RWPE2 (cell line): Measurements from ENCODE around the gene KLHL10.
A peak's percentile ranks its signal among the peaks of the same experiment; 100 is the strongest.
"Not testable (repeated sequence)": the region's sequence is repeated elsewhere in the genome, so short reads cannot be mapped to it uniquely, and the experiment has no call there.

Source experiments
- ATAC-seq: fragments of 200-7000 bp; cut with Tn5 transposase; 3 replicates; pipeline ENCODE4 v1.9.1; 2021; ENCODE audit warnings: low read depth
- DNase-seq: peaks from one replicate; pipeline ENCODE4 v3.0.0-alpha.2; 2020; ENCODE audit warnings: low spot score
- H3K27ac ChIP-seq: fragments of 450-650 bp; 2 replicates; pipeline ENCODE4 v1.5.1; 2017; ENCODE audit warnings: mild to moderate bottlenecking; ENCODE audit not compliant: poor library complexity, severe bottlenecking
- H3K27me3 ChIP-seq: fragments of 250-450 bp; sonication (Bioruptor Pico); 2 replicates; pipeline ENCODE4 v1.5.1; 2021; ENCODE audit warnings: mild to moderate bottlenecking, moderate library complexity; ENCODE audit not compliant: insufficient read depth, poor library complexity, severe bottlenecking
- H3K36me3 ChIP-seq: fragments of 250-450 bp; sonication (Bioruptor Pico); 2 replicates; pipeline ENCODE4 v1.5.1; 2020; ENCODE audit warnings: low read depth, mild to moderate bottlenecking, moderate library complexity
- H3K4me1 ChIP-seq: fragments of 250-450 bp; sonication (Bioruptor Pico); 2 replicates; pipeline ENCODE4 v1.5.1; 2021; ENCODE audit warnings: mild to moderate bottlenecking, moderate library complexity; ENCODE audit not compliant: insufficient read depth, poor library complexity, severe bottlenecking
- H3K4me3 ChIP-seq: fragments of 250-450 bp; sonication (Bioruptor Pico); 2 replicates; pipeline ENCODE4 v1.5.1; 2021; ENCODE audit warnings: mild to moderate bottlenecking, moderate library complexity; ENCODE audit not compliant: severe bottlenecking
- H3K9me3 ChIP-seq: fragments of 250-450 bp; sonication (Bioruptor Pico); 2 replicates; pipeline ENCODE4 v1.5.1; 2021; ENCODE audit warnings: mild to moderate bottlenecking, moderate library complexity; ENCODE audit not compliant: severe bottlenecking
- TF ChIP-seq, protein P1 (sequence below): fragments of 450-650 bp; IDR thresholded peaks from one replicate; pipeline ENCODE4 v1.5.1; 2017; ENCODE audit warnings: mild to moderate bottlenecking, moderate library complexity; ENCODE audit not compliant: poor library complexity, severe bottlenecking

The KLHL10 gene

GRCh38 chr17:41869426-41869825 is 31.8 kb downstream of the KLHL10 start:
- H3K4me3 ChIP-seq = no peak overlapping the region
- ATAC-seq (no peak), DNase-seq (no peak)
- H3K36me3 ChIP-seq = peaks cover 77% of the 10 kb centered on the region
- H3K27ac ChIP-seq = peak overlapping the region; percentile 0
- TF ChIP-seq, protein P1, sequence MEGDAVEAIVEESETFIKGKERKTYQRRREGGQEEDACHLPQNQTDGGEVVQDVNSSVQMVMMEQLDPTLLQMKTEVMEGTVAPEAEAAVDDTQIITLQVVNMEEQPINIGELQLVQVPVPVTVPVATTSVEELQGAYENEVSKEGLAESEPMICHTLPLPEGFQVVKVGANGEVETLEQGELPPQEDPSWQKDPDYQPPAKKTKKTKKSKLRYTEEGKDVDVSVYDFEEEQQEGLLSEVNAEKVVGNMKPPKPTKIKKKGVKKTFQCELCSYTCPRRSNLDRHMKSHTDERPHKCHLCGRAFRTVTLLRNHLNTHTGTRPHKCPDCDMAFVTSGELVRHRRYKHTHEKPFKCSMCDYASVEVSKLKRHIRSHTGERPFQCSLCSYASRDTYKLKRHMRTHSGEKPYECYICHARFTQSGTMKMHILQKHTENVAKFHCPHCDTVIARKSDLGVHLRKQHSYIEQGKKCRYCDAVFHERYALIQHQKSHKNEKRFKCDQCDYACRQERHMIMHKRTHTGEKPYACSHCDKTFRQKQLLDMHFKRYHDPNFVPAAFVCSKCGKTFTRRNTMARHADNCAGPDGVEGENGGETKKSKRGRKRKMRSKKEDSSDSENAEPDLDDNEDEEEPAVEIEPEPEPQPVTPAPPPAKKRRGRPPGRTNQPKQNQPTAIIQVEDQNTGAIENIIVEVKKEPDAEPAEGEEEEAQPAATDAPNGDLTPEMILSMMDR = no peak
- H3K9me3 ChIP-seq = no peaks in the 10 kb centered on the region
- no peaks in the 10 kb centered on the region for H3K4me1 ChIP-seq
- no peaks in the 10 kb centered on the region for H3K27me3 ChIP-seq

GRCh38 chr17:41870097-41870496 is 32.5 kb downstream of the KLHL10 start:
- Histone ChIP-seq H3K27ac (peak overlapping the region; percentile 0), H3K27me3 (no peaks in the 10 kb centered on the region), H3K4me1 (no peaks in the 10 kb centered on the region), H3K9me3 (no peaks in the 10 kb centered on the region), H3K4me3 (no peak overlapping the region), H3K36me3 (peaks cover 81% of the 10 kb centered on the region)
- TF ChIP-seq, protein P1 = no peak
- DNase-seq (no peak), ATAC-seq (no peak)

DNA sequence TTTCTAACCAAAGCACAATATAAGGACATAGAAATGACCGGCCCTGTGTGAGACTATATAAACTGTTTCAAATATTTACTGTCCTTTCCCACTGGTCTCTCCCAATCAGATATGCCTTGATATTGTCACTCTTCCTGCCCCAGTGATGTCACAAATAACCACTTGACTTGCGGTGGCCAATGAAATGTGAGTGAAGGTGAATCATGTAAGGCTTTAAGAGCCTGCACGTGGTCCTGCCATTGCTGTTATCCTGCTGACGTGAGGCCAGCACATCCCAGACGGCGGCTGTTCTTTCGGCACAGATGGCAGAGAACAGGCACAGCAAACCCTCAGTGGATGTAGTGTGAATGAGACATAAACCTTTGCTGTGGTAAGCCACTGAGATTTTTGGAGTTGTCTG is 33.0 kb downstream of the KLHL10 start:
- H3K36me3 ChIP-seq = peaks cover 81% of the 10 kb centered on the region
- H3K4me1 ChIP-seq = no peaks in the 10 kb centered on the region
- no peaks in the 10 kb centered on the region for H3K27me3 ChIP-seq
- ATAC-seq (0 out of 3 replicates have a peak, but pooled peaks have one; percentile 15), DNase-seq (no peak)
- TF ChIP-seq, protein P1 = no peak
- H3K27ac ChIP-seq = no peak overlapping the region
- H3K4me3 ChIP-seq = no peak overlapping the region
- H3K9me3 ChIP-seq = no peaks in the 10 kb centered on the region

DNA sequence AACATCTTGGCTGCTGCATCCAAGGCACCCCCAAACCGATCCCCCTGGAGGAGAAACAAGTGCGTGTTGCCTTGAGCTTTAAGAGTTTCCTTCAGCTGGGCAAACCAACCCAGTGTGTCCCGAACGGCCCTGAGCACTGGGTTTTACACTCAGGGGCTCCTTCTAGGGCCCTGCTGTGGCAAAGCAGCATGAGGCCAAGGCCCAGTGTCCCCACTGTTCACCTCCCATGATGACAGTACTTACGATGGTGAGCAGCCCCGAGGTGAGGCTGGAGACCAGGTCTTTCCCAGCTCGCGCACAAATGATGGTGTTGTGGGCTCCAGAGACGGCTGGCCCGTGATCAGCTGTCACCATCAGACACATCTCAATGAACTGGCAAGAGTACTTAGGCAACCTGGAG is 34.2 kb downstream of the KLHL10 start:
- Histone ChIP-seq H3K36me3 (peaks cover 81% of the 10 kb centered on the region), H3K27ac (no peak overlapping the region), H3K4me1 (no peaks in the 10 kb centered on the region), H3K27me3 (no peaks in the 10 kb centered on the region), H3K9me3 (no peaks in the 10 kb centered on the region), H3K4me3 (no peak overlapping the region)
- no peak for DNase-seq
- ATAC-seq = no peak
- TF ChIP-seq, protein P1 = no peak

DNA sequence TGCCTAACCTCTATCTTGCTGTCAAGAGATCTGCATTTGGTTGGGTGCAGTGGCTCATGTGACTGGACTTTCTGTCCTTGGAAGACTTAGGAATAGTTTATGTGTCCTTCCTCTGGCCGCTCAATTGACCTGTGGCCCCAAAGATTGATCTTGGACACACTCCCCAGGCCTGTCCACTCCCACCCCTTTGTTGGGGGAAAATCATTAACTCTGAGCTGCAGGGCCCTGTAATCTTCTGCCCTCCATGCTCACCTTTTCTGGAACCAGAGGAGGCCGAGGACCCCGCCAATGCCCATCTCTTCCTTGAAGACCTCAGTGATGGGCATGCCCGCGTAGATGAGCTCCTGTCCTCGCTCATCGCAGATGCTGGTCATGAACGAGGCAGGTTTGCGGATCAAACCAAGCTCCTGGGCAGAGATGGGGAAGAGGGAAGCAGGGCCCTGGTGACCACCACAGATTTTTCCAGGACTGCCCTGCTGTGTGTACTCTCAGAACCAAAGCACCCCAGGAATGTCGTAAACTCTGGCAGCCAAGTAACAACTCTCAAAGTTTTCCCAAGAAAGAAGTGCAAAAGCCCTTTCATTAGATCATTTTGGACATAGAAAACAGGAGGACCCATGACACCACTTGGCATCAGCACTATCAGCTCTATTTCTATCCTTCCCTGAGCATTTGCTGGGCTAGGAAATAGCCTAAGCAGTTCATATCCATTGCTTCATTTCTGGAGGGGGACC is 36.1 kb downstream of the KLHL10 start:
- DNase-seq = no peak
- peaks cover 85% of the 10 kb centered on the region for H3K36me3 ChIP-seq
- no peaks in the 10 kb centered on the region for H3K27me3 ChIP-seq
- no peaks in the 10 kb centered on the region for H3K9me3 ChIP-seq
- no peak for ATAC-seq
- TF ChIP-seq, protein P1 = no peak
- no peak overlapping the region for H3K27ac ChIP-seq
- H3K4me1 ChIP-seq = no peaks in the 10 kb centered on the region
- H3K4me3 ChIP-seq = no peak overlapping the region

DNA sequence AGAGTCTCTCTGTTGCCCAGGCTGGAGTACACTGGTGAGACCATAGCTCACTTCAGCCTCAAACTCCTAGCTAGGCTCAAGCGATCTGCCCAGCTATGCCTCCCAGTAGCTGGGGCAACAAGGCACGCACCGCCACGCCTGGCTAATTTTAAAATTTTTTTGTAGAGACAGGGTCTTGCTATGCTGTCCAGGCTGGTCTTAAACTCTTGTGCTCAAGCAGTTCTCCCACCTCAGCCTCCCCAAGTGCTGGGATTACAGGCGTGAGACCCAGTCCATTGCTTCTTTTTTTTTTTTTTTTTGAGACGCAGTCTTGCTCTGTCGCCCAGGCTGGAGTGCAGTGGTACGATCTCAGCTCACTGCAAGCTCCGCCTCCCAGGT is 36.7 kb downstream of the KLHL10 start:
- DNase-seq, H3K9me3 ChIP-seq, H3K27ac ChIP-seq, H3K27me3 ChIP-seq, ATAC-seq, H3K4me3 ChIP-seq, H3K4me1 ChIP-seq: not testable (repeated sequence)
- H3K36me3 ChIP-seq = peaks cover 85% of the 10 kb centered on the region
